Upper lobe of left lung (tissue), 6 donors: ENCODE results near the gene TMEM108. TPM values are rescaled to one million over a fixed set of nuclear protein-coding genes. Genes with fewer than 3 reads are reported as not detected.

Source experiments
- ATAC-seq, 2 donors: fragments of 200-7000 bp; cut with Tn5 transposase; one replicate each; pipeline ENCODE4 v1.9.1; 2022; ENCODE audit warnings: mild to moderate bottlenecking in 2 of 2, moderate library complexity in 2 of 2; ENCODE audit not compliant: low FRiP score in 2 of 2
- DNase-seq, 2 donors: peaks; one replicate each; pipeline ENCODE4 v3.0.0-alpha.2; 2019 to 2020
- H3K27ac ChIP-seq, 4 donors: fragments of 200-600 bp; sonication (generic); one replicate each; pipeline ENCODE4 v1.5.1; 2016 to 2019
- H3K27me3 ChIP-seq, 4 donors: fragments of 200-600 bp; sonication (generic); one replicate each; pipeline ENCODE4 v1.5.1; 2017 to 2019
- H3K36me3 ChIP-seq, 4 donors: fragments of 200-600 bp; sonication (generic); one replicate each; pipeline ENCODE4 v1.5.1; 2016 to 2019
- H3K4me1 ChIP-seq, 4 donors: fragments of 200-600 bp; sonication (generic); one replicate each; pipeline ENCODE4 v1.5.1; 2018 to 2019
- H3K4me3 ChIP-seq, 4 donors: fragments of 200-600 bp; sonication (generic); one replicate each; pipeline ENCODE4 v1.5.1; 2017 to 2019; ENCODE audit warnings: mild to moderate bottlenecking in 2 of 4, moderate library complexity in 1 of 4
- H3K9me3 ChIP-seq, 4 donors: fragments of 200-600 bp; sonication (generic); one replicate each; pipeline ENCODE4 v1.5.1; 2018 to 2019
- CTCF ChIP-seq, 6 experiments: fragments of 450-650 bp in 4 of 6; fragments of 200-600 bp in 2 of 6; sonication (generic) in 2 of 6; IDR thresholded peaks; one replicate each; pipeline ENCODE4 v1.5.1; 2016 to 2019; ENCODE audit warnings: antibody characterized with exemption in 6 of 6
- EP300 ChIP-seq, 4 donors: sonication (generic); formaldehyde crosslinking; IDR thresholded peaks; one replicate each; pipeline ENCODE4 v1.5.1; 2017; ENCODE audit warnings: antibody characterized with exemption in 4 of 4, control low read depth in 2 of 4
- POLR2A ChIP-seq, 4 donors: fragments of 450-650 bp; IDR thresholded peaks; one replicate each; pipeline ENCODE4 v1.5.1; 2016 to 2017; ENCODE audit warnings: antibody characterized with exemption in 4 of 4, mild to moderate bottlenecking in 2 of 4
- POLR2AphosphoS5 ChIP-seq, 2 donors: sonication (generic); formaldehyde crosslinking; IDR thresholded peaks; one replicate each; pipeline ENCODE4 v1.5.1; 2017; ENCODE audit warnings: antibody characterized with exemption in 2 of 2
- WGBS, 2 donors: methylation state at CpG; one replicate each; pipeline ENCODE4 v1.1.5; 2017 to 2018; 5-methylcytosine and 5-hydroxymethylcytosine counted together
- total RNA-seq, 6 donors: library from RNA; depleted of rRNA in 4 of 6; stranded (reverse); fragments of >200 nt in 4 of 6; gene quantifications; one replicate each; pipeline versions ENCODE4 v1.1.0 to v1.2.1, GENCODE V29; 2016 to 2021
- donor health status: DM: no; HTN: no; CAD: no; lungs with moderate emphysema.
- donor health status: DM: no; HTN: yes; CAD: no; lungs with severe emphysema.

TMEM108 gene
- total RNA-seq, 6 donors from 2014 or later = 3.1 to 13.0 (median 7.9) TPM

- no peak for TF ChIP-seq CTCF (IDR thresholded peaks at IDR 0.05)
- no peak for TF ChIP-seq POLR2AphosphoS5 (IDR thresholded peaks at IDR 0.05)
- no peak for TF ChIP-seq EP300 (IDR thresholded peaks at IDR 0.05)
- TF ChIP-seq POLR2A (IDR thresholded peaks at IDR 0.05) = no peak
- no peak for ATAC-seq
- H3K27ac ChIP-seq = no peak overlapping the region
Observed at GRCh38 chr3:133329626-133330025, 291.4 kb downstream of the TMEM108 start.

GRCh38 chr3:133330065-133330464, 291.9 kb downstream of the TMEM108 start:
- WGBS, 2 donors = 40 to 44% methylated on average over 1 of the region's 1 CpG
- no peaks in the 10 kb centered on the region for H3K9me3 ChIP-seq
- H3K4me3 ChIP-seq = no peak overlapping the region
- TF ChIP-seq POLR2A (IDR thresholded peaks at IDR 0.05) (no peak), POLR2AphosphoS5 (IDR thresholded peaks at IDR 0.05) (no peak), CTCF (IDR thresholded peaks at IDR 0.05) (no peak), EP300 (IDR thresholded peaks at IDR 0.05) (no peak)
- DNase-seq (no peak), ATAC-seq (no peak)
- peaks cover 0 to 11% (median 3%) of the 10 kb centered on the region in 4 donors for H3K4me1 ChIP-seq
- H3K27ac ChIP-seq = no peak overlapping the region
- no peaks in the 10 kb centered on the region for H3K36me3 ChIP-seq
- H3K27me3 ChIP-seq = no peaks in the 10 kb centered on the region

More at GRCh38 chr3:133329626-133330025, 291.4 kb downstream of the TMEM108 start:
- H3K36me3 ChIP-seq = no peaks in the 10 kb centered on the region
- WGBS, 2 donors = 32 to 38% methylated on average over 1 of the region's 1 CpG
- H3K4me1 ChIP-seq = peaks cover 0 to 11% (median 3%) of the 10 kb centered on the region in 4 donors
- no peak overlapping the region for H3K4me3 ChIP-seq
- no peaks in the 10 kb centered on the region for H3K27me3 ChIP-seq
- no peaks in the 10 kb centered on the region for H3K9me3 ChIP-seq
- DNase-seq = no peak

GRCh38 chr3:133330522-133330921, 292.3 kb downstream of the TMEM108 start:
- Histone ChIP-seq H3K36me3 (no peaks in the 10 kb centered on the region), H3K27ac (no peak overlapping the region), H3K9me3 (no peaks in the 10 kb centered on the region), H3K4me1 (peaks cover 0 to 11% (median 3%) of the 10 kb centered on the region in 4 donors), H3K27me3 (no peaks in the 10 kb centered on the region), H3K4me3 (no peak overlapping the region)
- DNase-seq (no peak), ATAC-seq (no peak)
- no peak for TF ChIP-seq CTCF (IDR thresholded peaks at IDR 0.05)
- TF ChIP-seq EP300 (IDR thresholded peaks at IDR 0.05) = no peak
- no peak for TF ChIP-seq POLR2AphosphoS5 (IDR thresholded peaks at IDR 0.05)
- no peak for TF ChIP-seq POLR2A (IDR thresholded peaks at IDR 0.05)

- H3K9me3 ChIP-seq = no peaks in the 10 kb centered on the region
Observed at GRCh38 chr3:133354721-133355120, 316.5 kb downstream of the TMEM108 start.

More at GRCh38 chr3:133354721-133355120, 316.5 kb downstream of the TMEM108 start:
- no peak for ATAC-seq
- Histone ChIP-seq H3K27me3 (no peaks in the 10 kb centered on the region), H3K27ac (no peak overlapping the region), H3K4me3 (no peak overlapping the region), H3K4me1 (no peaks in the 10 kb centered on the region), H3K36me3 (no peaks in the 10 kb centered on the region)
- 88 to 92% methylated on average over 4 of the region's 4 CpGs for WGBS, 2 donors
- DNase-seq = no peak
- TF ChIP-seq POLR2A (IDR thresholded peaks at IDR 0.05) (no peak), EP300 (IDR thresholded peaks at IDR 0.05) (no peak), CTCF (IDR thresholded peaks at IDR 0.05) (no peak), POLR2AphosphoS5 (IDR thresholded peaks at IDR 0.05) (no peak)
